Endothelial cell of umbilical vein (primary cell): ENCODE measurements around the gene SNX12. TPM values are rescaled to one million over a fixed set of nuclear protein-coding genes. Genes with fewer than 3 reads are reported as not detected.

Source experiments
- BruUV-seq: library from RNA; stranded (reverse); fragments of 400-500 nt; replicated peaks from 2 replicates; lab custom pipeline; 2021; lab: Mats Ljungman, UMichigan
- CTCF ChIA-PET: fragments of 300-600, 350-600 bp; sonication (Branson Sonifier 250); formaldehyde crosslinking; loops from one replicate; lab custom pipeline; 2021; ENCODE audit warnings: antibody characterized with exemption, inconsistent platforms; lab: Charles Lee
- POLR2A ChIA-PET: fragments of 300-600, 350-600 bp; sonication (Branson Sonifier 250); formaldehyde crosslinking; loops from one replicate; lab custom pipeline; 2021; ENCODE audit warnings: antibody characterized with exemption, inconsistent platforms; lab: Charles Lee
- DNase-seq: peaks from one replicate; pipeline ENCODE4 v3.0.0-alpha.2; 2011; ENCODE audit warnings: low read depth, low spot score
- FAIRE-seq: peaks from 2 replicates; lab custom pipeline; 2011; peaks lifted over from hg19 to GRCh38; lab: Jason Lieb, UNC
- H2AFZ ChIP-seq: 2 replicates; pipeline ENCODE4 v1.6.0; 2012; ENCODE audit warnings: low read depth, low read length, control low read depth, inconsistent platforms
- H3K27ac ChIP-seq: 2 replicates; pipeline ENCODE4 v1.5.1; 2011; ENCODE audit warnings: low read depth, mild to moderate bottlenecking, control low read depth, low read length, moderate library complexity; ENCODE audit not compliant: insufficient read depth
- H3K27me3 ChIP-seq, 2 experiments: 2 replicates each; pipeline versions ENCODE4 v1.6.0 to v1.6.1; 2011; ENCODE audit warnings: low read length in 2 of 2, mixed read lengths in 1 of 2; ENCODE audit not compliant: control insufficient read depth in 2 of 2, insufficient read depth in 2 of 2
- H3K36me3 ChIP-seq, 2 experiments: 2 replicates in 1 of 2; 3 replicates in 1 of 2; pipeline ENCODE4 v1.5.1; 2011; ENCODE audit warnings: low read length in 2 of 2, mild to moderate bottlenecking in 1 of 2, moderate library complexity in 1 of 2; ENCODE audit not compliant: control insufficient read depth in 2 of 2, insufficient read depth in 2 of 2; ENCODE audit errors: extremely low read depth in 1 of 2
- H3K4me1 ChIP-seq: 3 replicates; pipeline ENCODE4 v1.5.1; 2011; ENCODE audit warnings: mild to moderate bottlenecking, low read length; ENCODE audit not compliant: control insufficient read depth, insufficient read depth; ENCODE audit errors: extremely low read depth
- H3K4me2 ChIP-seq: 2 replicates; pipeline ENCODE4 v1.6.1; 2011; ENCODE audit warnings: low read length, control low read depth, mixed read lengths; ENCODE audit not compliant: insufficient read depth
- H3K4me3 ChIP-seq, 3 experiments: fragments of 200-600 bp in 1 of 3; sonication (generic), shearing (Covaris generic) in 1 of 3; replicated peaks in 1 of 3; 2 replicates each; pipeline ENCODE4 v1.5.1; 2011 to 2016; ENCODE audit warnings: control low read depth in 3 of 3, low read length in 3 of 3, mild to moderate bottlenecking in 2 of 3, inconsistent platforms in 1 of 3, low read depth in 1 of 3, moderate library complexity in 1 of 3; ENCODE audit not compliant: insufficient read depth in 1 of 3
- H3K79me2 ChIP-seq: 2 replicates; pipeline ENCODE4 v1.6.0; 2012; ENCODE audit warnings: low read length, inconsistent platforms; ENCODE audit not compliant: control insufficient read depth, insufficient read depth
- H3K9ac ChIP-seq: replicated peaks from 2 replicates; pipeline ENCODE3; 2011; ENCODE audit warnings: low read length, control low read depth; ENCODE audit not compliant: insufficient read depth; ENCODE audit errors: extremely low read depth
- H3K9me1 ChIP-seq: replicated peaks from 3 replicates; pipeline ENCODE4 v1.6.0; 2011; ENCODE audit warnings: mild to moderate bottlenecking, low read length; ENCODE audit not compliant: control insufficient read depth, insufficient read depth; ENCODE audit errors: extremely low read depth
- H3K9me3 ChIP-seq: replicated peaks from 2 replicates; pipeline ENCODE4 v1.5.1; 2012; ENCODE audit warnings: low read length, inconsistent platforms; ENCODE audit not compliant: control insufficient read depth, insufficient read depth
- H4K20me1 ChIP-seq: replicated peaks from 2 replicates; pipeline ENCODE3; 2011; ENCODE audit warnings: mild to moderate bottlenecking, low read length; ENCODE audit not compliant: control insufficient read depth, insufficient read depth; ENCODE audit errors: extremely low read depth
- EZH2 ChIP-seq: IDR thresholded peaks from 2 replicates; pipeline ENCODE4 v1.6.1; 2012; ENCODE audit warnings: borderline replicate concordance, low read depth, mild to moderate bottlenecking, moderate library complexity, low read length, inconsistent platforms; ENCODE audit not compliant: severe bottlenecking
- FOS ChIP-seq: IDR thresholded peaks from 2 replicates; pipeline ENCODE4 v1.6.1; 2011; ENCODE audit warnings: mild to moderate bottlenecking, low read length, moderate library complexity, borderline replicate concordance; ENCODE audit not compliant: insufficient read depth
- GATA2 ChIP-seq: IDR thresholded peaks from 2 replicates; pipeline ENCODE4 v1.7.0; 2011; ENCODE audit warnings: low read depth, mild to moderate bottlenecking, moderate library complexity, mixed read lengths, low read length; ENCODE audit not compliant: insufficient read length, insufficient read depth
- JUN ChIP-seq: IDR thresholded peaks from 2 replicates; pipeline ENCODE4 v1.6.1; 2011; ENCODE audit warnings: borderline replicate concordance, low read depth; ENCODE audit not compliant: insufficient read length, insufficient read depth
- MYC ChIP-seq: IDR thresholded peaks from one replicate; pipeline ENCODE4 v1.6.1; 2011; ENCODE audit warnings: mild to moderate bottlenecking, low read depth, low read length
- POLR2A ChIP-seq: IDR thresholded peaks from 2 replicates; pipeline ENCODE4 v1.6.1; 2012; ENCODE audit warnings: low read depth, mild to moderate bottlenecking, control low read depth, low read length
- POLR2AphosphoS5 ChIP-seq: IDR thresholded peaks from 2 replicates; pipeline ENCODE4 v1.6.1; 2012; ENCODE audit warnings: low read depth, mild to moderate bottlenecking, control low read depth, low read length, moderate library complexity; ENCODE audit not compliant: insufficient read depth
- dilution Hi-C: fragments of 300-500 bp; cut with MboI; formaldehyde crosslinking; loops from one replicate; pipeline ENCODE4 v1.15.0; 2019; ENCODE audit warnings: low sequenced_read_pairs; ENCODE audit not compliant: extremely low pct_ligation_motif_present
- intact Hi-C: fragments of 100-400 bp; cut with micrococcal nuclease; formaldehyde crosslinking; loops from one replicate; pipeline ENCODE4 v1.10.0; 2022
- polyA plus RNA-seq, 4 experiments: library from polyadenylated mRNA; depleted of rRNA in 3 of 4; stranded (reverse) in 3 of 4; unstranded in 1 of 4; fragments of >200 nt; gene quantifications; 2 replicates each; pipeline versions ENCODE4 v1.2.1 to v1.2.3, GENCODE V29; 2011 to 2012; ENCODE audit warnings: missing spikeins in 1 of 4
- total RNA-seq: library from RNA; stranded (reverse); gene quantifications from 2 replicates; pipeline ENCODE4 v1.2.3, GENCODE V29; 2021
- TF ChIP-seq, protein P1 (sequence below), 2 donors: IDR thresholded peaks; 1 replicate in 1 of 2; 2 replicates in 1 of 2; pipeline ENCODE4 v1.5.1; 2011; ENCODE audit warnings: low read length in 2 of 2, mild to moderate bottlenecking in 2 of 2, moderate library complexity in 2 of 2, control low read depth in 1 of 2, inconsistent platforms in 1 of 2, low read depth in 1 of 2; ENCODE audit not compliant: insufficient read depth in 1 of 2; ENCODE audit errors: extremely low read depth in 1 of 2
- TF ChIP-seq, protein P2 (sequence below): IDR thresholded peaks from 2 replicates; pipeline ENCODE4 v1.6.1; 2011; ENCODE audit not compliant: insufficient read depth, insufficient read length

The SNX12 gene
- total and polyA plus RNA-seq, 2 donors (not counting 3 experiments of a cell fraction or from before 2014, with no cell fraction given): 85.4 to 90.6 TPM

- no peaks in the 10 kb centered on the region for H4K20me1 ChIP-seq
- H3K4me3 ChIP-seq: no peak overlapping the region
Measured at GRCh38 chrX:71081330-71082123, 13.4 kb upstream of the SNX12 start.

DNA sequence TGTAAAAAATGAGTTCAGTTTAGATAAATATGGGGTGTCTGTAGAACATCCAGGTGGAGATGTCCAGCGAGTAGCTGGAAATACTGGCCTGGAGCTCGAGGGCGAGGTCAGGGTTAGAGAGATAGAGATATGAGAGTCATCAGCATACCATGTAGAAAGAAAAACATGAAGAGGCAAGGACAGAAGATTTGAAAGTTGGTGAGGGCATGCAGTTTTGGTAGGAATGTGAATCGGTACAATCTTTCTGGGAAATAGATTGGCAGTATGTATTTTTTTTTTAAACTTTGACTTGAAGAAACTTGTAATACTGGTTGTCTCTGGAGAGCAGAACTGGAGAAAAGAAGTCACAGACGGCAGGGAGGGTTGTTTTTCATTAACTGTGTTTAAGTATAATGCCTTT is 2.4 kb upstream of the SNX12 start:
- dilution Hi-C loops: no loop called here
- BruUV-seq: no TSS peak
- intact Hi-C loops: no loop called here
- Histone ChIP-seq H3K36me3 (no peaks in the 10 kb centered on the region), H3K79me2 (peaks cover 22% of the 10 kb centered on the region), H3K4me3 (no peak overlapping the region), H3K9me3 (no peaks in the 10 kb centered on the region), H3K27me3 (peaks cover 4 to 14% of the 10 kb centered on the region in 2 experiments), H3K9ac (no peak overlapping the region), H3K9me1 (no peaks in the 10 kb centered on the region), H4K20me1 (no peaks in the 10 kb centered on the region), H3K4me1 (no peaks in the 10 kb centered on the region), H3K4me2 (no peak overlapping the region), H2AFZ (no peak overlapping the region), H3K27ac (no peak overlapping the region)
- no peak for TF ChIP-seq POLR2A
- TF ChIP-seq, protein P1, sequence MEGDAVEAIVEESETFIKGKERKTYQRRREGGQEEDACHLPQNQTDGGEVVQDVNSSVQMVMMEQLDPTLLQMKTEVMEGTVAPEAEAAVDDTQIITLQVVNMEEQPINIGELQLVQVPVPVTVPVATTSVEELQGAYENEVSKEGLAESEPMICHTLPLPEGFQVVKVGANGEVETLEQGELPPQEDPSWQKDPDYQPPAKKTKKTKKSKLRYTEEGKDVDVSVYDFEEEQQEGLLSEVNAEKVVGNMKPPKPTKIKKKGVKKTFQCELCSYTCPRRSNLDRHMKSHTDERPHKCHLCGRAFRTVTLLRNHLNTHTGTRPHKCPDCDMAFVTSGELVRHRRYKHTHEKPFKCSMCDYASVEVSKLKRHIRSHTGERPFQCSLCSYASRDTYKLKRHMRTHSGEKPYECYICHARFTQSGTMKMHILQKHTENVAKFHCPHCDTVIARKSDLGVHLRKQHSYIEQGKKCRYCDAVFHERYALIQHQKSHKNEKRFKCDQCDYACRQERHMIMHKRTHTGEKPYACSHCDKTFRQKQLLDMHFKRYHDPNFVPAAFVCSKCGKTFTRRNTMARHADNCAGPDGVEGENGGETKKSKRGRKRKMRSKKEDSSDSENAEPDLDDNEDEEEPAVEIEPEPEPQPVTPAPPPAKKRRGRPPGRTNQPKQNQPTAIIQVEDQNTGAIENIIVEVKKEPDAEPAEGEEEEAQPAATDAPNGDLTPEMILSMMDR (IDR thresholded peaks at IDR 0.05; ENCODE audit: extremely low read depth in 1 of 2, insufficient read depth in 1 of 2, low read depth in 1 of 2, low read length in 2 of 2): no peak
- no peak for TF ChIP-seq FOS
- TF ChIP-seq, protein P2, sequence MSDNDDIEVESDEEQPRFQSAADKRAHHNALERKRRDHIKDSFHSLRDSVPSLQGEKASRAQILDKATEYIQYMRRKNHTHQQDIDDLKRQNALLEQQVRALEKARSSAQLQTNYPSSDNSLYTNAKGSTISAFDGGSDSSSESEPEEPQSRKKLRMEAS: no peak
- no peak for TF ChIP-seq POLR2AphosphoS5
- no peak for TF ChIP-seq JUN
- TF ChIP-seq MYC: no peak
- no peak for TF ChIP-seq GATA2
- no peak for TF ChIP-seq EZH2
- ChIA-PET CTCF (no interaction called here), POLR2A (no interaction called here)
- DNase-seq (no peak), FAIRE-seq (no peak)

More at GRCh38 chrX:71081330-71082123, 13.4 kb upstream of the SNX12 start:
- no peaks in the 10 kb centered on the region for H3K36me3 ChIP-seq
- H3K9me3 ChIP-seq: no peaks in the 10 kb centered on the region
- BruUV-seq: no TSS peak
- POLR2A ChIA-PET: no interaction called here
- TF ChIP-seq POLR2A: no peak
- TF ChIP-seq MYC: no peak
- TF ChIP-seq POLR2AphosphoS5: no peak
- TF ChIP-seq, protein P2: no peak
- TF ChIP-seq GATA2: no peak
- TF ChIP-seq JUN: no peak
- H3K79me2 ChIP-seq: no peaks in the 10 kb centered on the region
- H2AFZ ChIP-seq: no peak overlapping the region
- H3K9ac ChIP-seq: no peak overlapping the region
- dilution Hi-C loops (no loop called here), intact Hi-C loops (no loop called here)
- peaks cover 0 to 1% of the 10 kb centered on the region in 2 experiments for H3K27me3 ChIP-seq
- CTCF ChIA-PET: interaction anchor here (0.6 to 1.0 kb wide), 2 partner anchors 37 to 56 kb away, joined by 3 to 4 read pairs; partner anchors contain the start of gene MED12
- peak; percentile 45 for DNase-seq
- H3K9me1 ChIP-seq: no peaks in the 10 kb centered on the region
- no peak overlapping the region for H3K4me2 ChIP-seq
- no peak overlapping the region for H3K27ac ChIP-seq
- no peaks in the 10 kb centered on the region for H3K4me1 ChIP-seq
- FAIRE-seq: no peak
